NB4 (cell line): ENCODE measurements around the gene ARID2.

ENCODE experiments used
- POLR2A ChIP-seq: IDR thresholded peaks from 2 replicates; pipeline ENCODE4 v1.6.1; 2011; ENCODE audit warnings: mild to moderate bottlenecking; ENCODE audit not compliant: insufficient read length; ENCODE audit errors: extremely low read depth
- TF ChIP-seq, protein P1 (sequence below): IDR thresholded peaks from one replicate; pipeline ENCODE4 v1.5.1; 2012; ENCODE audit warnings: low read depth, low read length

GRCh38 chr12:45732250-45732649 lies 2.7 kb downstream of the ARID2 start:
- TF ChIP-seq POLR2A: no peak
- TF ChIP-seq, protein P1, sequence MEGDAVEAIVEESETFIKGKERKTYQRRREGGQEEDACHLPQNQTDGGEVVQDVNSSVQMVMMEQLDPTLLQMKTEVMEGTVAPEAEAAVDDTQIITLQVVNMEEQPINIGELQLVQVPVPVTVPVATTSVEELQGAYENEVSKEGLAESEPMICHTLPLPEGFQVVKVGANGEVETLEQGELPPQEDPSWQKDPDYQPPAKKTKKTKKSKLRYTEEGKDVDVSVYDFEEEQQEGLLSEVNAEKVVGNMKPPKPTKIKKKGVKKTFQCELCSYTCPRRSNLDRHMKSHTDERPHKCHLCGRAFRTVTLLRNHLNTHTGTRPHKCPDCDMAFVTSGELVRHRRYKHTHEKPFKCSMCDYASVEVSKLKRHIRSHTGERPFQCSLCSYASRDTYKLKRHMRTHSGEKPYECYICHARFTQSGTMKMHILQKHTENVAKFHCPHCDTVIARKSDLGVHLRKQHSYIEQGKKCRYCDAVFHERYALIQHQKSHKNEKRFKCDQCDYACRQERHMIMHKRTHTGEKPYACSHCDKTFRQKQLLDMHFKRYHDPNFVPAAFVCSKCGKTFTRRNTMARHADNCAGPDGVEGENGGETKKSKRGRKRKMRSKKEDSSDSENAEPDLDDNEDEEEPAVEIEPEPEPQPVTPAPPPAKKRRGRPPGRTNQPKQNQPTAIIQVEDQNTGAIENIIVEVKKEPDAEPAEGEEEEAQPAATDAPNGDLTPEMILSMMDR: no peak
